ENCODE measurements around the gene ANKRD2.
A peak's percentile ranks its signal among the peaks of the same experiment; 100 is the strongest.
"Not testable (repeated sequence)": the region's sequence is repeated elsewhere in the genome, so short reads cannot be mapped to it uniquely, and the experiment has no call there.

ANKRD2 gene, protein sequence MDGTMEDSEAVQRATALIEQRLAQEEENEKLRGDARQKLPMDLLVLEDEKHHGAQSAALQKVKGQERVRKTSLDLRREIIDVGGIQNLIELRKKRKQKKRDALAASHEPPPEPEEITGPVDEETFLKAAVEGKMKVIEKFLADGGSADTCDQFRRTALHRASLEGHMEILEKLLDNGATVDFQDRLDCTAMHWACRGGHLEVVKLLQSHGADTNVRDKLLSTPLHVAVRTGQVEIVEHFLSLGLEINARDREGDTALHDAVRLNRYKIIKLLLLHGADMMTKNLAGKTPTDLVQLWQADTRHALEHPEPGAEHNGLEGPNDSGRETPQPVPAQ

DNA sequence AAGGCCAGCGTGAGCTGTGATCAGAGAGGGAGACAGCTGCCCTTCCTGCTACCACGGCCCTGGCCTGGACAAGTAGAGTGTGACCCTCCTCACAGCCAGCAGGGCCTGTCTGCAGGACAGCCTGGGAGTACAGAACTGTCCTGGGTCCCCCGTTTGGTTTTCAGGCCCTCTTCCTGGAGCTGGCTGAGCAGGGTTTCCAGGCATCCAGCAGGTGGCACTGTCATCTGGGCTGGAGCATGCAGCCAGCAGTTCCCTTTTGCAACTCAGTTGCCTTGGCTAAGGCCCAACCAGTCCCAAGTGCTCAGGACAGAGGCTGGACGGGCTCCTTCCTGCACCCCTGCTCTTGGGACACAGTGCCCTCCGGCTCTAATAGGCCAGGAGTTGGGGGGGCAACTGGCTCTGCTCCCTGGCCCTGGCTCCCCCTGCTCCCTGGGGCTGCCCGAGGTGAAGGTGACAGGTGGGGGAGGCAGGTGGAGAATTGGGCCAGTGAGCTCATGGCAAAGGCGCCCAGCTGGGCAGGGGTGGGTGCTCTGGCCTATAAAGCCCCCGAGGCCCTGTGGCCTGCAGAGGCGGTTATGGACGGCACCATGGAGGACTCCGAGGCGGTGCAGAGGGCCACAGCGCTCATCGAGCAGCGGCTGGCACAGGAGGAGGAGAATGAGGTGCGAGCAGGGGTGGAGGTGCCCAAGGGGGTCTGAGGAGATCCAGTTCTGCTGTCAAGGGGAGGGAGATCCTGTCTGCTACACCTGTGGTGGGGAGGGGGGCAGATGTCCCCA, at the start of gene ANKRD2:
ANKRD2 (plus strand) TSS at position 566 of the 776 bp plus-strand sequence; CDS start at position 576, 10 bp downstream.
- intact Hi-C loops (cut with DNase I) = loop anchor here (5.0 kb wide), 2 partner anchors 40 to 165 kb away; partner anchors contain the start of gene ZFYVE27
- peak; percentile 61 to 96 (median 81) for DNase-seq

DNA sequence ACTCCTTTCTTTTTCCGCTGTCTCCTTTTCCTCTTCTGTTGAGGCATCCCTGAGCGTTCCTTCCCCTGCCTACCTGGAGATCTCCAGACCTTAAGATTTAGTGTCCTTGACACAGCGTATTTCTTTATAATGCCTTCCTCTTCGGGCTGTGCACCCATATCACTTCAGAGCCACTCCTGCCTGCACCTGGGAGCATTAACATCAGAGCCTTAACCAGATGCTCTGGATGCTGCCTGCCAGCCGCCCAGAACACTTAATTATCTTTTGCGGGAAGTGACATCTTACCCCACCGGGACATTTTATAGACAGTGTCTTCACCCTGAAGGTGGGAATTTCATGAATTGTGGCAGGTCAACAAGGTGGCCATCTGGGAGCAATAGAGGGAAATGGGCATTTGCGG, 49.6 kb upstream of the ANKRD2 start:
- DNase-seq = peak in 1 of 10 donors; percentile 45
- intact Hi-C loops (cut with DNase I) = no loop called here

DNA sequence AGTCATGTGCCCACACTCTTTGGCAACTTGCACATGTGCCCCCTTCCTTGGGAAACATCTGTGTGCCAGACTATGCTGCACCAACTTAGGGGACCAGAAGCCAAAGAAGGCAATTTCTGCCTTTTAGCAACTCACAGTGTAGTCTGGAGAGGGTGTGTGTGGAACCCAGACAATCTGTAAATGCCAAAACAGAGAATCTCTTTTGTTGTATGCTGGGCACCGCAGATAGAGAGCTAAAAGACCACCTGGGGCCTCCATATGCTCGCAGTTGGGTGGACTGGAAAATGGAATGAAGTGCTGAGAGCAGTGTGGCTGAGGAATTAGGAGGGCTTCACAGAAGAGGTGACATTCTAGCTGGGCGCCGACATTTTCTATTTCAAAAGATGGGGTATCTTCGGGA, 47.5 kb upstream of the ANKRD2 start:
- peak in 2 of 10 donors; percentile 32 to 37 for DNase-seq
- intact Hi-C loops (cut with DNase I) = no loop called here

DNA sequence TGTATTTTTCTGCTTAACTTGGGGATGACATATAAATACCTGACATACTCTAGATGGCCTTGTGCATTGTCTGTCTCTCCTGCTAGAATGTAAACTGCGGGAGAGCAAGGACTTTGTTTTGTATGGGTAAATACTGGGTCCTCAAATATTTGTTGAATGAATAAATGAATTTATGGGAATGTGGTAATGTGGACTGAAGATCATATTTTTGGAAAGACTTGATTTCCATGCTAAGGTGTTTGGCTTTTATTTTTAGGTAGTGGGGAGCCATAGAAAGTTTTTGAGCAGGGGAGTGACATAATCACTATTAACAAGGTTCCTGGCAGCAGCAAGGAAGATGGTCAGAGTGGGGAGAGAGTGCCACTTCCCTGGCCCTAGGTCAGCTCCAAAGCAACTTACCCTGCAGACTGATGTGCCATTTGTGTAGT, 46.9 kb upstream of the ANKRD2 start:
- DNase-seq = no peak
- intact Hi-C loops (cut with DNase I) = no loop called here

DNA sequence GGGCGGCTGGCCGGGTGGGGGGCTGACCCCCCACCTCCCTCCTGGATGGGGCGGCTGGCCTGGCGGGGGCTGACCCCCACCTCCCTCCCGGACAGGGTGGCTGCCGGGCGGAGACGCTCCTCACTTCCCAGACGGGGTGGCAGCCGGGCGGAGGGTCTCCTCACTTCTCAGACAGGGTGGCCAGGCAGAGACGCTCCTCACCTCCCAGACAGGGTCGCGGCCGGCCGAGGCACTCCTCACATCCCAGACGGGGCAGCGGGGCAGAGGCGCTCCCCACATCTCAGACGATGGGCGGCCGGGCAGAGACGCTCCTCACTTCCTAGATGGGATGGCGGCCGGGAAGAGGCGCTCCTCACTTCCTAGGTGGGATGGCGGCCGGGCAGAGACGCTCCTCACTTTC, 43.7 kb upstream of the ANKRD2 start:
- intact Hi-C loops (cut with DNase I) = not testable (repeated sequence)
- peak in 3 of 10 donors; percentile 9 to 43 (median 41) for DNase-seq

DNA sequence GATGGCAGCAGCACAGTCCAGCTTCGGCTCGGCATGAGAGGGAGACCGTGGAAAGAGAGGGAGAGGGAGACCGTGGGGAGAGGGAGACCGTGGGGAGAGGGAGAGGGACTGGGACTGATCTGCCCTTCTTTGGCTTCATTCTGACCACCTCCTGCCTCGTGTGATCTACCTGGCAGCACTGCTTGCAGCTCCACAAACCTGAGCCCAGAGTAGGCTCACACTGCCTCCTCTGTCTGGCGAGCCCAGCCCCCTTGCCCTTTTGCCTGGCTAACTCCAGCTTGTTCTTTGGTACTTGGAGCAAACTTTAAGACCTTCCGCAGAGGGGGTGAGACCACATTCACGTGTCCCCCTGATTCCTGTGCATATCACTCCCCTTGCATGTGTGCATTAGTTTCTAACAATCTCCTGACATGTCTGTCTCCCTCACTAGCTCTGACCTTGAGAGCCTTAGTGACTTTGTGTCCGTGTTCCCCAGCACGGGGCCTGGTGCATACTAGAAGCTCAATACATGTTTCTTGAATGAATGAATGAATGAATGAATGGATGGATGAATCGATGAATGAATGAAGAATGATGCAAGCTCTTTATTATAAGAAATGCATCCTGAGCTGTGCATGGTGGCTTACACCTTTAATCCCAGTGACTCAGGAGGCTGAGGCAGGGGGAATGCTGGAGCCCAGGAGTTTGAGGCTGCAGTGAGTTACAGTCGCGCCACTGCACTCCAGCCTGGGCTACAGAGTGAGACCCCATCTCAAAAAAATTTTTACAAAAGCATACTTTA, 42.7 kb upstream of the ANKRD2 start:
- DNase-seq = peak in 3 of 10 donors; percentile 22 to 31 (median 25)
- intact Hi-C loops (cut with DNase I) = no loop called here

DNA sequence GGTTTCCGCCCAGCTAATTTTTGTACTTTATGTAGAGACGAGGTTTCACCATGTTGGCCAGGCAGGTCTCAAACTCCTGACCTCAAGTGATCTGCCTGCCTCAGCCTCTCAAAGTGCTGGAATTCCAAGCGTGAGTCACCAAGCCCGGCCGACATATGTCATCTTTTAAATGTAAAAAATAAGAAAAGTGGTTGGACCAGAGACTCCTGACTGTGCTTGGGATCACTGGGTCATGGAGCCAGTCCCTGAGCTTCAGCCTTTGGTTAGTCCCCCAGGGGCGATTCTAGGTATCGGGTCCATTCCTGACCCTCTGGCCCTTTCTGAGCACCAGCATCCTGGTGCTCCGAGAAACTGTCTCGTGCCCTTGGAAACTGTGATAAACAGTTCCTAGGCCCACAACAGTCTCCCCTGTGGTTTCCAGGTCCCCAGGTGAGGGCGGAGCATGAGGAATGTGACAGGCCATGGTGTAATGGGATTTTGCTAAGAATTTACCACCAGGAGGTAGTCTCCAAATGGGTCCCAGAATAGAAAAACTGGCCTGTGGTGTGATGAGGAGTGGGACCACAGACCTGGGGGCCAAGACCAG, 41.1 kb upstream of the ANKRD2 start:
- intact Hi-C loops (cut with DNase I) = no loop called here
- peak in 2 of 10 donors; percentile 15 to 18 for DNase-seq

DNA sequence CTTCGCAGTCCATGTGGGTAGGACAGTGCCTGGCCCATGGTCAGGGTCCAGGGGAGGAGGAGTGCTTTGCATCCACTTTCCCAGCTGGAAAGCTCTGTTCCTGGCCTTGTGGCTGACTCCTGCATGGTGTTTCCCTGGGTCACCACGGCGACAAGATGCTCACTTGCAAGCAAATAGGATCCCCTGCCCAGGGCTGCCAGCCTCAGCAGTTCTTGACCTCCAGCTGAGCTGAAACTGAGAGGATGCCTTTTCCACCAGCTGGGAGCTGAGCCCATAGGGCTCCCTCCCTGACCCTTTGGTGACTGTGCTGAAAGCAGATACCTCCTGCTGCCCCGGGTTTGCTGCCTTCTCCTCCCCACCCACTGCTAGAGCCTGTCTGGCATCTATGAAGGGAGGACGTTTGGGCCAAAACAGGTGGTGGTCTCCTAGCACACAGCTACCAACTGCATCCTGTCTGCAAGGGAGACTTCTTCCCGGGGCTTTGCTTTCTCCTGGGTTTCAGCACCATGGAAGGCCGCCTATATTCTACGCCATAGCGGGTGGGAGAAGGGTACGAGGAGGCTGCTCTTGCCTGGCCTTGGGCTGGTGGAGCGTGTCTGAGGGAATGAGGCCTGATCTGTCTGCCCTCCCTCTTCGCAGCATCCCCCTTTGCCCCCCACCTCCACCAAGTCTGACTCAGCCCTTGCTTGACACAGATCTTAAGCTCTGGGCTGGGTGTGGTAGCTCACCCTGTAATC, 39.5 kb upstream of the ANKRD2 start:
- peak in 3 of 10 donors; percentile 51 to 85 (median 83) for DNase-seq
- intact Hi-C loops (cut with DNase I) = no loop called here

DNA sequence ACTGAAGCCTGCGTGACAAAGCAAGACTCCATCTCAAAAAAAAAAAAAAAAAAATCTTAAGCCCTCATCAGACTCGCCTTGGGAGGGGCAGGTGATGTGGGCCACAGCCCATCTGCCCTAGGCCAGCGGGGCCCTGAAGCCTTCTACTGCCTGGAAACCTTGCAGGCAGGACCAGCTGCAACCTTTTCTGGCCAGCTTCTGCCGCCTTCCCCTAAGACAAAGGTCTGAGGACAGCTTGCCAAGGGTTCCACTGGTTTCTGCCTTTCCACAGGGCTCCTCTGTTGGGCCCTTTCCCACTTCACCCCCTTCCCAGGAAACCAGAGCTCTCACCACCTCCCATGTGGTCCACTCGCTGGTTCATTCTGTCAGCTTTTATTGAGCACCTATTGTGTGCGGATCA, 38.7 kb upstream of the ANKRD2 start:
- intact Hi-C loops (cut with DNase I) = no loop called here
- peak in 2 of 10 donors; percentile 59 to 79 for DNase-seq

DNA sequence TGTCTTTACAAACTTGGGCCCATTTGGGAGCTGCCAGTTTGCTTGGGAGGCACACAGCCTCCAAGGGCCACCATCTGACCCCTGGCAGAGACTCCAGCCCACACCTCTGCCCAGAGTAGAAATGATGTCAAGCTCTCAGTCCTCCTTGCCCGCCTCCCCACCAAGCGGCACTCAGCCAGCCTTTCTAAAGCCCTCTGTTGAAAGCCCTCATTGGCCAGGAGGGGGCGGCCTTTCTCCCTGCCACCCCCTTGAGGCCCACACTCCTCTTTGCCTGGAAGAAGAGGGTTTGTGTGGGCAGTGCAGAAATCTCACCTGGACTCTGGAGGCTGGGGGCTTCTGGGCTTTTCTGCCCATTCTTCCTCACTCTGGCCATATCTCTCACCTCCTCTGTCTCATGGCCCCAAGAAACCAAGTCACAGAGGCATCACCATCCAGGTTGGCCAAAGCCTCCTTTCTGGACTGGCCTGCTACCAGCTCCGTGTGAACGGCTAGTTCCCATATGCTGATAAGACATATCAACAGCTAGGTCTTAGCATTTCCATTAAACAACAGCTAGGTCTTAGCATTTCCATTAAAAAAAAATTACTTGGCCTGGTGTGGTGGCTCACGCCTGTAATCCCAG, 37.7 kb upstream of the ANKRD2 start:
- intact Hi-C loops (cut with DNase I) = no loop called here
- DNase-seq = peak in 9 of 10 donors; percentile 37 to 89 (median 56)

DNA sequence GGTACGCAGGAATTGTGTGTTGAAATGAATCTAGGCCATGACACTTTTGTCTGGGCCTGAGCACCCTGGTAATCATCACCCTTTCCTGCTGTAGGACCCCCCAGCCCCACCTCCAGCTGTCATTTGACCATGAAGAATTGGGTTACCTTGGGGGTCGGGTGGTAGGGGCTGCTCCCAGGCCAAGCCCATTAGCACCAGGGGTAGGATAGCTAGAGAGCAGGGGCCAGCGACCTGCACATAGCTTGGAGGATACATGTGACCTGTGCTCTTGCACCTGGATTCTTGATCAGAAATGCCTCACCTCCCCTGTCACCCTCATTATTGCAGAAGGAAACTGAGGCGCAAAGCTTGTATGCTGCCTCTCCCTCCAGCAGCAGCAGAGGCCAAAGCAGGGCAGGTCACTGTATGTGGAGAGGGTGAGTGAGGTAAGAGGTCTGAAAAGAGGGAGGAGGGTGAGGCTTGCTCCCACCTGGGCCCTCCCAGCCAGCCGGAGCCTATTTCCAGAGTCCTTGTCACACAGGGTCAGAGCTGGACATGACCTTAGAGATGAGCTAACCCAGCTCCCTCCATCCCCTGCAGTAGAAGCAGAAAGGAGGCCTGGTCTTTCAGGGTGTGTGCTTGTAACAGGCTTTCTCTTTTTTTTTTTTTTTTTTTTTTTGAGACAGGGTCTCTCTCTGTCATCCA, 35.3 kb upstream of the ANKRD2 start:
- peak in 3 of 10 donors; percentile 31 to 49 (median 44) for DNase-seq
- intact Hi-C loops (cut with DNase I) = no loop called here

DNA sequence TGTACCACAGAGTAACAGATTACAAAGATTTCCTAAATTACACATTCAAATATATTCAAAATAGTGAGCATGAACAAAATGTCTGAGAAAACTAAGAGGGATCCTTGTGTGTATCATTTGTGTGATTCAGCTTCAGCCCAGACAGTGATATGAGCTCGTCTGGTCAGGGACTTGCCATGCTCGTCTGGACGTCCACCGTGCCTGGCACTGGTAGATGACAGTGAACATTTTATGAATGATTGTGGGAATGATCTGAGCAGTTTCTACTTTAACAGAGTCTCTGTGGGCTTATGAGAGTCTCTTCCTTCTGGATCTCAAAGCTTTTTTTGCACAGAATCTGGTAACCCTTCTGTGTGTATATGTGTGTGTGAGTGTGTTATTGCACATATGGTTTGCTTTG, 34.2 kb upstream of the ANKRD2 start:
- intact Hi-C loops (cut with DNase I) = no loop called here
- peak in 3 of 10 donors; percentile 5 to 64 (median 9) for DNase-seq

DNA sequence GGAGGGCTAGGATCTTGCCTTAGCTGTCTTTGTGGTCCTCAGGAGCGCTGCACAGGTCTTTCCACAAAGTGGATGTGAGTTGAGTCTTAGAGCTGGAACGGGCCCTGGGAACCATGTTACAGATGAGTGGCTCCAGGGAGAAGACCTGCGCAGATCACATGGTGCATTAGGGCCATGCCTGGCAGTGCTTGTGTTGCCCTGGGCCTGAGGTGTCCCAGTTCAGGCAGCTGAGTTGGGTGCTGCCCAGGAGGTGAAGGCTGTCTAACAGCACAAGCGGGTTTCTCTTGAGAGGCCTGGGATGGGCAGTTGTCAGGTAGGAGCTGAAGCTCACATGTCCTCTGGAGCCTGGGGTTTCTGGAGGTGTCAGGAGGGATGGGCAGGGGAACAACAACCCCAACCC, 33.7 kb upstream of the ANKRD2 start:
- DNase-seq = peak in 3 of 10 donors; percentile 15 to 59 (median 38)

DNA sequence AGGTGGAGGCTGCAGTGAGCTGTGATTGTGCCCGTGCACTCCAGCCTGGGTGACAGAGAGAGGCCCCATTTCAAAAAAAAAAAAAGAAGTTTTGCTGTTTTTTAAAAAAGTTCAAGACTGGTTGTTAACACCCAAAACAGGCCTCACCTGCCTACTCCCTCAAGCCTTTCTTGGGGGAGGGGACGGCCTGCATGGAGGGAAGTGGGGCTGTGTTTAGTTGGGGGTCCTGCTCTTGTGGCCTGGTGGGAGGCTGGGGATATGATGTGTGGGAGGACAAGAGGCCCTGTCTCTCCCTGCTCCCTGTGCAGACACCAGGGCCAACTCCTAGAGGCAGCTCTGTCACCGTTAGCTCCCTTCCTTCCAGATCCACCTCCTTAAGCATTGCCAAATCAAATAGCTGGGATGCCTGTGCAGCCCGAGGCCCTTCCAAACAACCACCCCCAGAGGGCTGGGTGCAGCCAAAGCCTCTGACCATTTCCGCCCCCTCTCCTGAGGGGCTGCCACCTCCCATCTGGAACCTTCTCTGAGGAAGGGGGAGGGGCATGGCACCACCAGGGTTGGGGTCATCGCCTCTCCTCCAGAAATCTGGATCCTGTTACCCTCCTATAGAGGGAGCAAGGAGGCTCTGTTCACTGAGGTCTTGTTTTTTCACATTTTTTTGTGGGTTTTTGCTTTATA, 32.9 kb upstream of the ANKRD2 start:
- DNase-seq = peak in 3 of 10 donors; percentile 17 to 54 (median 43)
- intact Hi-C loops (cut with DNase I) = no loop called here

More for the DNA sequence above, 33.7 kb upstream of the ANKRD2 start:
- intact Hi-C loops (cut with DNase I) = no loop called here

DNA sequence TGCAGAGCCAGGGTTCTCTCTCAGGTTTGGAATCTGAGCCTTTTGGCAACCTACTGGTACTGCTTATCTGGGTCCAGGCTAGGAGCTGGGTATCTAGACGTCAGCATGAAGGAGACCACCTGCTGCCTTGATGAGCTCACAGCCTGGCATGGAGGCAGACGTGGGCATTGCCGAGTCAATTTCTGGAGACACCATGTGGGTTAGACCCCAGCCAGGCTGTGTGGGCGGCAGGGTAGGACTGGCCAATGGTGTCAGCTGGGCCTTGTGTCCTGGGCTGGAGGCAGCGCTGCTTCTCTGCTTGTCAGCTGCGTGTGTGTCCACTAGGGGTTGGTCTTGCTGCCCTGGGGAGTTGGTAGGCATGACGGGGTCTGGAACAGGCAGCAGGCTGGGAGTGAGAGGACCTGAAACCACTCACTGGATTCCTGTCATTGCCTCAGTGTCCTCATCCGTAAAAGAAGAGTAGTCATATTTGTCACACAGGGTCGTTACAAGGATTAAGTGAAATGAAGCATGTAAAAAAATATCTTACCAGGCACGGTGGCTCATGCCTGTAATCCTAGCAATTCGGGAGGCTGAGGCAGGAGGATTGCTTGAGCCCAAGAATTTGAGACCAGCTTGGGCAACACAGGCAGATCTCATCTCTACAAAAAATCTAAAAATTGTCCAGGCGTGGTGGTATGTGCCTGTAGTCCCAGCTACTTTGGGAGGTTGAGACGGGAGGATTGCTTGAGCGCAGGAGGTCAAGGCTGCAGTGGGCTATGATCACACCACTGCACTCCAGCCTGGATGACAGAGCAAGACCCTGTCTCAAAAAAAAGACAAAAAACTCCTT, 31.7 kb upstream of the ANKRD2 start:
- peak in 2 of 10 donors; percentile 80 for DNase-seq
- intact Hi-C loops (cut with DNase I) = no loop called here

DNA sequence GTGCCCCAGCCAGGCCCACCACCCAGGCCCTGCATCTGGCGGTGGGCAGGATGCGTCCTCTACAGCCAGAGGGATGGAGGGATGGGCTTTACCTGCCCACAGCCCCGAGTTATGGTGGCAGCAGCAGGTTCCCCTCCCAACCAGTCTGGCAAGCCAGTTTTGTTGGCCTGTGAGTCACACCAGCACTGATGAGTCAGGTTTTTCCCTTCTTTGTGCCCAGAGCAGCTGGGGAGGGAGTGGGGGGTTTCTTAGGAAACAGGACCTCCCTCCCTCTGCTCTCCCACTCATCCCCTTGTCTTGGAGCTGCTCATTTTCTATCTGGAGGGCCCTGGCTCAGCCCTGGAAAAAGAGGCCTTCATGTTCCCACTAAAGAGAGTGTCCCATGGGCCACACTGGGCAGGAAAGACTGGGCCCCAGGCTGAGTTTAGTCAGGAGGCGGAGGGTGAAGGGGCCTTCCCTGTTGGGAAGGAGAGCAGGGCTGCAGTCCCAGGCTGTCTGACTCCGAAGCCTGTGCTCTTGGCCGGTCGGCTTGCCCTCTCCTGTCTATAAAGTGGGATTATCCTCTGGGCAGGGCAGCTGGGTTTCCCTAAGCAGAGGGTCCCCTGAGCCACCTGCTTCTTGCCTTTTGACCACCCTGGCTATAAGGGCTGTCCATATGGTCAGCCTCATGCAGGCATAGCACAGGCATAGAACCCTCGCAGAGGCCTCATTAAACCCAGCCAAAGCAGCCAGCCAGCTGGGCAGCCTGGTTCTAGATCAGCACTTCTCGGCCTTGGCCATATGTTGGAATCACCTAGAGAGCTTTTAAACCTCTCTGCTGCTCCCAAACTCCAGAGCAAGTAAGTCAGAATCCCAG, 30.2 kb upstream of the ANKRD2 start:
- intact Hi-C loops (cut with DNase I) = loop anchor here (2.0 kb wide), 1 partner anchor 44 kb away; the partner anchor contains the start of genes MMS19 and UBTD1
- peak in 8 of 10 donors; percentile 42 to 93 (median 66) for DNase-seq
